ENCODE results near the gene NFYC. TPM values are rescaled to one million over a fixed set of nuclear protein-coding genes. Genes with fewer than 3 reads are reported as not detected.

NFYC gene
- total RNA-seq, 3 donors from 2014 or later = 56.2 to 76.4 (median 70.5) TPM

DNA sequence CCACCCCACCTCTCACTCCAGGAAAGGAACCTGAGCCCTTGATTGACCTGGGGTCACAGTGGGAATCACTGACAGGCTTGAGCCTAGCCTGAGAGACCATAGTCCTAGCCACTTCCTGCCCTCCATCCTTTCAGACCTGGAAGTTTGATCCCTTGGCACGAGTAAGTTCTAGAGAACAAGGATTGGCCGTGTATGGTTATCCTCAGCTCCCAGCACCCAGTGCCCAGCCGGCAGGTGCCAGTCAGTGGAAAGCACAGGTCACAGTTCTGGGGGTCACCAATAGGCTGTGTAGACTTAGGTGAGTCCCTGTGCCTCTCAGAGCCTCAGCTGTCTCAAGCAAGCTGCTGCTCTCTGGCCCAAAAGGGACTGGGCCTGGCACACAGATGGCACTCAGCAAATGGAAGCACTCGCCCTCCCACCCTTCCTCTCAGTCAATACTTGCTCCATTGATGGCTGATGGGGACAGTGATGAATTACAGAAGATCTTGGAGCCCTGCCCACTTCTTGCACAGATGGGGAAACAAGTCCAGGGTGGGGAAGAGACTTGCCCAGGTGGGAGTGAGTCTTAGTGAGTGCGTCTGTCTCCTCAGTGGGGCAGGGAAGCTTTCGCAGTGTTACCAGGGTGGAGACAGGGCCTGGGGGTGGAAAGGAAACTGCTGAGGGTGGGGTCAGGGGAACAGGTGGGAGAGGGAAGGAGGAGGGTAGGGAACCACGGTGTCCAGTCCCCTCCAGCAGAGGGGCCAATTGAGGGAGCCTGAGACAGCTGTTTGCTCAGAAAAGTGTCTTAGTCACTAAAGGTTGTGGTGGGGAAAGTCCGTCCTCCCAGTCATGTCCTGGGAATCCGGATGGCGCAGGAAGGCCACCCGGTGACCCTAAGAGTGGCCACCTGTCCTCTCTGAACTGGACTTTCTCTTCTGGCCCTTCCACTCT is 89.4 kb downstream of the NFYC start:
- peak in 1 of 3 donors; percentile 24 for DNase-seq
- Histone ChIP-seq H3K36me3 (ENCODE audit: low read depth) (no peaks in the 10 kb centered on the region), H3K4me3 (no peak overlapping the region), H3K4me1 (ENCODE audit: low read depth) (peaks cover 10% of the 10 kb centered on the region), H3K9me3 (no peaks in the 10 kb centered on the region)
- peak; percentile 8 for ATAC-seq
- intact Hi-C loops (cut with DNase I, micrococcal nuclease) = no loop called here
- no peak for TF ChIP-seq CTCF (IDR thresholded peaks at IDR 0.05)

- DNase-seq (no peak), ATAC-seq (no peak)
- Histone ChIP-seq H3K4me3 (no peak overlapping the region), H3K36me3 (ENCODE audit: low read depth) (no peaks in the 10 kb centered on the region), H3K4me1 (ENCODE audit: low read depth) (peaks cover 10% of the 10 kb centered on the region), H3K9me3 (no peaks in the 10 kb centered on the region)
- TF ChIP-seq CTCF (IDR thresholded peaks at IDR 0.05) = no peak
- intact Hi-C loops (cut with DNase I, micrococcal nuclease) = no loop called here
Observed at GRCh38 chr1:40781608-40781971, 90.1 kb downstream of the NFYC start.

GRCh38 chr1:40782371-40782956 is 91.0 kb downstream of the NFYC start:
- Histone ChIP-seq H3K4me3 (no peak overlapping the region), H3K9me3 (no peaks in the 10 kb centered on the region), H3K4me1 (ENCODE audit: low read depth) (peaks cover 10% of the 10 kb centered on the region), H3K36me3 (ENCODE audit: low read depth) (no peaks in the 10 kb centered on the region)
- DNase-seq (peak; percentile 67 to 81 (median 72)), ATAC-seq (peak; percentile 71)
- TF ChIP-seq CTCF (IDR thresholded peaks at IDR 0.05) = no peak
- intact Hi-C loops (cut with DNase I, micrococcal nuclease) = no loop called here

DNA sequence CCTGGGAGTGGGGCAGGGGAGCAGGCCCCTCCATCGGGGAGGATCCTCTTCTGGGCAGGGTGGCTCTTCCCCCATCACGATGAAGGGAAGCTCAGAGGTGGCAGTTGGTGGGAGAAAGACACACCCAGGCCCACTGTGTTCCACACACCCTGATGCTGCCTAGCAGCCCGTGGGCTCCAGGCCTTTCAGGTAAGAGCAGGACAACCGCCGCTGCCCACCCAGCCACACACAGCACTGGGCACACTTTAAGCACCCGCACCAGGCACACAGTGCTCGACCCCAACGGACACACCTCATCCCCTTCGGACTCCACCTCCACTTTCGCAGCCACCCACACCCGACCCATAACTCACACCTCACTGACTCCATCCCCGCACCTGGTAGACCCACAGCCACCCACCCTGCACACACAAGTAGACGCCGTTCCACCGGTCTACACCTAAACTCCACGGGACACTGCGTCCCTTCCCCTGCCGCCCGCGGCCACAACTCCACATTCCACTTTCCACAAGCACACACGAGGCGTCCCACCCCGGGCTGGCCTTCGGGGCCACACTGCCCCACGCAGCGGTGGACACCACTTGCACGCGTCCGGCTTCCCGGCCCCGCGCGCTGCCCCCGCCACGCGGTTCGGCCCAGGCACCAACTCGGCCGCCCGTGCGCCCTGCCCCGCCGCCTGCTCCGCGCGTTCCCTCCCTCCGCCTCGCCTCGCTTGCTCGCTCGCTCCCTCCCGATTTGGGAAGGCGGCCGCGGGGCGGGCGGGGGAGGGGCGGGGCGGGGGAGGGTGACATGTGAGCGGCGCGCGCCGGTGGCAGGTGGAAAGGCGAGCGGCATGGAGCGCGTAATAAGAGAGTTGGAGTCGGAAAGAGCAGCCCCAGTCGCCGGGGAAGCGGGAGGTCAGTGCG is 91.7 kb downstream of the NFYC start, which contains the start of gene KCNQ4:
Gene KCNQ4 (plus strand): TSS at position 787 of the 905 bp plus-strand sequence. CDS start 307 bp downstream, outside the sequence.
- H3K4me1 ChIP-seq (ENCODE audit: low read depth) = peaks cover 10% of the 10 kb centered on the region

More for the DNA sequence above, 91.7 kb downstream of the NFYC start, which contains the start of gene KCNQ4:
- ATAC-seq (peak; percentile 72), DNase-seq (peak; percentile 61 to 80 (median 72))
- intact Hi-C loops (cut with DNase I, micrococcal nuclease) = no loop called here
- Histone ChIP-seq H3K4me3 (no peak within 1 kb of the TSS), H3K9me3 (no peaks in the 10 kb centered on the region), H3K36me3 (ENCODE audit: low read depth) (no peaks in the 10 kb centered on the region)
- no peak for TF ChIP-seq CTCF (IDR thresholded peaks at IDR 0.05)
